G401 (cell line): ENCODE data around the gene GAP43. TPM values are rescaled to one million over a fixed set of nuclear protein-coding genes. Genes with fewer than 3 reads are reported as not detected.
"Not testable (repeated sequence)": the region's sequence is repeated elsewhere in the genome, so short reads cannot be mapped to it uniquely, and the experiment has no call there.

ENCODE experiments used
- DNase-seq: peaks from one replicate; pipeline ENCODE4 v3.0.0-alpha.2; 2015; ENCODE audit warnings: low spot score
- in situ Hi-C: cut with HindIII; loops from 2 replicates; pipeline ENCODE4 v1.10.0; 2016; ENCODE audit warnings: low sequenced_read_pairs, mixed read lengths
- total RNA-seq: library from RNA; depleted of rRNA; stranded (reverse); fragments of >200 nt; shearing (Covaris generic); gene quantifications from 2 replicates; pipeline ENCODE4 v1.2.3, GENCODE V29; 2014

Gene GAP43
- total RNA-seq, 1 experiment from 2014 or later = not detected

- in situ Hi-C loops = no loop called here
- no peak for DNase-seq
Measured at GRCh38 chr3:115720983-115721382, 97.7 kb downstream of the GAP43 start.

- no peak for DNase-seq
- in situ Hi-C loops = no loop called here
Measured at GRCh38 chr3:115725800-115726199, 102.5 kb downstream of the GAP43 start.

- DNase-seq = no peak
- in situ Hi-C loops = no loop called here
Measured at GRCh38 chr3:115727135-115727534, 103.8 kb downstream of the GAP43 start.

- no peak for DNase-seq
Measured at GRCh38 chr3:115728013-115728412, 104.7 kb downstream of the GAP43 start.

GRCh38 chr3:115736341-115736740 is 113.0 kb downstream of the GAP43 start:
- in situ Hi-C loops, DNase-seq: not testable (repeated sequence)

More at GRCh38 chr3:115728013-115728412, 104.7 kb downstream of the GAP43 start:
- in situ Hi-C loops = no loop called here

GRCh38 chr3:115741650-115742049 is 118.3 kb downstream of the GAP43 start:
- in situ Hi-C loops = no loop called here
- DNase-seq = no peak

- DNase-seq, in situ Hi-C loops: not testable (repeated sequence)
Measured at GRCh38 chr3:115744516-115744915, 121.2 kb downstream of the GAP43 start.

GRCh38 chr3:115752978-115753377 is 129.7 kb downstream of the GAP43 start:
- in situ Hi-C loops, DNase-seq: not testable (repeated sequence)

GRCh38 chr3:115758076-115758763 is 134.9 kb downstream of the GAP43 start:
- in situ Hi-C loops = no loop called here
- no peak for DNase-seq

- no peak for DNase-seq
- in situ Hi-C loops = no loop called here
Measured at GRCh38 chr3:115760716-115761115, 137.4 kb downstream of the GAP43 start.

GRCh38 chr3:115761927-115762305 is 138.6 kb downstream of the GAP43 start:
- DNase-seq = no peak

GRCh38 chr3:115766587-115767482 is 143.5 kb downstream of the GAP43 start:
- DNase-seq = no peak
- in situ Hi-C loops = no loop called here

More at GRCh38 chr3:115761927-115762305, 138.6 kb downstream of the GAP43 start:
- in situ Hi-C loops = no loop called here

- in situ Hi-C loops = no loop called here
- peak; percentile 69 for DNase-seq
Measured at GRCh38 chr3:115768661-115769060, 145.4 kb downstream of the GAP43 start.
